ENCODE data around the gene FECH.
"Not testable (repeated sequence)": the region's sequence is repeated elsewhere in the genome, so short reads cannot be mapped to it uniquely, and the experiment has no call there.

Gene FECH

GRCh38 chr18:57527556-57528229 is 58.8 kb downstream of the FECH start:
- no peak for DNase-seq

- DNase-seq = no peak
These were observed 63.1 kb downstream of the FECH start for GRCh38 chr18:57523171-57523956.

GRCh38 chr18:57522348-57522747 is 64.2 kb downstream of the FECH start:
- DNase-seq = not testable (repeated sequence)

GRCh38 chr18:57519668-57520424 is 66.7 kb downstream of the FECH start:
- no peak for DNase-seq

- no peak for DNase-seq
These were observed 68.0 kb downstream of the FECH start for GRCh38 chr18:57518533-57518932.

- no peak for DNase-seq
These were observed 70.4 kb downstream of the FECH start for GRCh38 chr18:57516056-57516455.

GRCh38 chr18:57505231-57505630 is 81.3 kb downstream of the FECH start:
- DNase-seq = no peak

GRCh38 chr18:57502624-57503023 is 83.9 kb downstream of the FECH start:
- DNase-seq = no peak

GRCh38 chr18:57498682-57499256 is 87.7 kb downstream of the FECH start:
- no peak for DNase-seq
